ENCODE results near the gene RYR1.

RYR1 gene

GRCh38 chr19:38458991-38459390 is 25.5 kb downstream of the RYR1 start:
- Histone ChIP-seq H3K4me3 (ENCODE audit: low read depth, low read length) (no peak overlapping the region), H3K27ac (ENCODE audit: extremely low read depth, low read depth, low read length) (no peak overlapping the region), H3K4me1 (ENCODE audit: control insufficient read depth, insufficient read depth, low read length) (no peaks in the 10 kb centered on the region), H3K36me3 (ENCODE audit: control insufficient read depth in 2 of 2, insufficient read depth in 1 of 2, low read length in 2 of 2) (no peaks in the 10 kb centered on the region), H3K9me3 (ENCODE audit: control insufficient read depth, insufficient read depth, low read depth, low read length) (no peaks in the 10 kb centered on the region)
- TF ChIP-seq ZNF133 (tag by site-specific recombination; IDR thresholded peaks at IDR 0.05) (no peak), SCRT1 (tag by site-specific recombination; IDR thresholded peaks at IDR 0.05; ENCODE audit: borderline replicate concordance) (no peak), ZNF404 (tag by site-specific recombination; IDR thresholded peaks at IDR 0.05) (no peak), GFI1B (tag by site-specific recombination; IDR thresholded peaks at IDR 0.05) (no peak), TSHZ1 (tag by site-specific recombination; IDR thresholded peaks at IDR 0.05; ENCODE audit: borderline replicate concordance) (no peak), BCL11A (tag by site-specific recombination; IDR thresholded peaks at IDR 0.05; ENCODE audit: low read depth) (no peak), ZNF138 (tag by site-specific recombination; IDR thresholded peaks at IDR 0.05; ENCODE audit: borderline replicate concordance) (no peak), ZSCAN16 (tag by site-specific recombination; IDR thresholded peaks at IDR 0.05) (no peak), ZNF112 (tag by site-specific recombination; IDR thresholded peaks at IDR 0.05) (no peak), ZSCAN23 (tag by site-specific recombination; IDR thresholded peaks at IDR 0.05) (no peak), ZNF830 (tag by site-specific recombination; IDR thresholded peaks at IDR 0.05; ENCODE audit: low read depth) (no peak), ZBTB10 (tag by site-specific recombination; IDR thresholded peaks at IDR 0.05) (no peak), ZNF366 (tag by site-specific recombination; conservative IDR thresholded peaks at IDR 0.05) (no peak), ZNF391 (tag by site-specific recombination; IDR thresholded peaks at IDR 0.05; ENCODE audit: borderline replicate concordance, low read depth) (no peak), ZNF544 (tag by site-specific recombination; IDR thresholded peaks at IDR 0.05) (no peak), ZBTB11 (tag by site-specific recombination; conservative IDR thresholded peaks at IDR 0.05; ENCODE audit: low read depth) (no peak), ZNF768 (tag by site-specific recombination; IDR thresholded peaks at IDR 0.05) (no peak)
- ChIA-PET CTCF (interaction anchor here (2.3 kb wide), 1 partner anchor 57 kb away, joined by 5 read pairs; the partner anchor contains the start of gene FAM98C), POLR2A (interaction anchor here (0.6 kb wide), 1 partner anchor 606 kb away, joined by 3 read pairs; no protein-coding TSS in a partner anchor)

Measured in HEK293 (cell line).